GM19395 (cell line): ENCODE results near the gene PREX1.

Experiments
- ATAC-seq: cut with Tn5 transposase; IDR thresholded peaks from one replicate; pipeline ENCODE4 v1.9.1; 2021; ENCODE audit warnings: mild to moderate bottlenecking, moderate library complexity; ENCODE audit not compliant: unreplicated experiment

Gene PREX1

GRCh38 chr20:48644286-48644828, 183.4 kb downstream of the PREX1 start:
- no peak for ATAC-seq

- no peak for ATAC-seq
These were observed 185.5 kb downstream of the PREX1 start for GRCh38 chr20:48642105-48642880.

GRCh38 chr20:48640871-48641270, 186.9 kb downstream of the PREX1 start:
- ATAC-seq: no peak

GRCh38 chr20:48639899-48640298, 187.9 kb downstream of the PREX1 start:
- no peak for ATAC-seq

- ATAC-seq: no peak
These were observed 189.3 kb downstream of the PREX1 start for GRCh38 chr20:48638546-48638945.

- ATAC-seq: no peak
These were observed 190.3 kb downstream of the PREX1 start for GRCh38 chr20:48637461-48637860.

- ATAC-seq: no peak
These were observed 191.5 kb downstream of the PREX1 start for GRCh38 chr20:48636301-48636700.

- no peak for ATAC-seq
These were observed 192.0 kb downstream of the PREX1 start for GRCh38 chr20:48635791-48636267.

GRCh38 chr20:48635361-48635760, 192.4 kb downstream of the PREX1 start:
- ATAC-seq: no peak

- no peak for ATAC-seq
These were observed 193.2 kb downstream of the PREX1 start for GRCh38 chr20:48634641-48635040.

GRCh38 chr20:48633620-48634257, 194.1 kb downstream of the PREX1 start:
- no peak for ATAC-seq

- ATAC-seq: no peak
These were observed 194.8 kb downstream of the PREX1 start for GRCh38 chr20:48632825-48633619.

- no peak for ATAC-seq
These were observed 195.6 kb downstream of the PREX1 start for GRCh38 chr20:48632017-48632824.

- no peak for ATAC-seq
These were observed 196.4 kb downstream of the PREX1 start for GRCh38 chr20:48631114-48632016.

- no peak for ATAC-seq
These were observed 197.3 kb downstream of the PREX1 start for GRCh38 chr20:48630342-48631075.

- no peak for ATAC-seq
These were observed 197.9 kb downstream of the PREX1 start for GRCh38 chr20:48629960-48630315.

- no peak for ATAC-seq
These were observed 198.5 kb downstream of the PREX1 start for GRCh38 chr20:48629069-48629959.

- ATAC-seq: no peak
These were observed 200.1 kb downstream of the PREX1 start for GRCh38 chr20:48627737-48628128.
